HG03064 (cell line): ENCODE data around the gene RDM1.

Experiments used
- ATAC-seq: cut with Tn5 transposase; IDR thresholded peaks from one replicate; pipeline ENCODE4 v1.9.1; 2021; ENCODE audit warnings: low read depth; ENCODE audit not compliant: unreplicated experiment

RDM1 gene

GRCh38 chr17:35936063-35936462, 5.5 kb upstream of the RDM1 start:
- ATAC-seq: no peak

DNA sequence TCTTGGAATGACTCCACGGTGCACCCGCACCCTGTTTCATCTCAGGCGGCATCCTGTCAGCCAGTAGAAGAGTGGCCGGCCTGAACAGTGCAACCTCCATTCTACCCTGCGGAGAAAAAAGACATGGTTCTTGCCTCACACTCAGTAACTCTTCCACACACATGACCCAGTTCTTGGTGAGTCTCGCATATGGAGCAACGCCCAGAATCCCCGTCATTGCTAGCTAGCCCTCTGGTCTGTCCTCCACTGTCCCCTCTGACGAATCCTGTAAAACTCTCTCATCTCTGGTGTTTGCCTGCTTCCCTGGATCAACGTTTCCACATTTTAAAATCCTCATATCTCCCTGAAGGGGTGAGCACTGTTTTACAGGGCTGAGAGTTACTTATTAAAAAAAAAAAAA, 4.2 kb upstream of the RDM1 start:
- no peak for ATAC-seq

DNA sequence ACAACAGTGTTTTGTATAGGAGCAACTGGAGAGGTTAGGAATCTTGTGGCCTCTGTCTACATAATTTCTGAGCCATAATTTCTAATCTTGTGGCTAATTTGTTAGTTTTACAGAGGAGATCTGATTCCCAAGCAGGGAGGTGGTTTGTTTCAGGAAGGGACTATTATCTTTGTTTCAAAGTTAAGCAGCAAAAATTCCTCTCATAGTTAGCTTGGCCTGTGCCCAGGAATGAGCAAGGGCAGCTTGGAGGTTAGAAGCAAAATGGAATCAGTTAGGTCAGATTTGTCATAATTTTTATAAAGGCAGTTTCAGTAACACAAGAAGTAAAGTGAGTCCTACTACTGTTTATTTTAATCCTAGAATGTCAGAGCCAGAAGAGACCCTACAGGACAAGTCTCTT, 2.0 kb upstream of the RDM1 start:
- no peak for ATAC-seq

DNA sequence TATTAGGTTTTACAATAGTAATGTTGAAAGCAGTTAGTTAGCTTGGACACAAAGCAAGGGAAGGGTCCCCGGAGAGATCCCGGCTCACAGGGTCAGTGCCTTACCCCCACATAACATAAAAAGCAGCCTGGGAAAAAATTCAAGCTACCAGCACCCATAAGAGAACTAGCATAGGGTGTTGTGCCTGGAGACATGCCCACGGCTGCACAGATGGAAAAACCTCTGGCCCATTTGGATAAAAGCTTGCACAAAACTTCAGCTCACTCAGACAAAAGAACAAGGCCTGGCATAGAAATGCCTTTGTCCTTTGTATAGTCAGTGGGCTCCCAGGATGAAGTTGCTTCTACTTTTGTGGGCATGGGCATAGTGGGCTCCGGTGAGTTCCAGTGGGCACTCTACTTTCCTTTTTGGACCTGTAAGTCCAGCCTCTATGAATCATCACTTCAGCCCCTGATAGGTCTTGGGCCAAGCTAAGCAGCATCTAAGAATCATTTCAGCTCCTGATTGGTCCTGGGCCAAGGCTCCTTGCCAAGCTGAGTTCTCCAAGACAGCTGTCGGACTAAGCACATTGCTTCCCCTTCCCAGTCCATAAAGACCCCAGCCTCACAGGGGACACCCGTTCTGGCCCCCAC, 1.3 kb upstream of the RDM1 start:
- ATAC-seq: no peak

DNA sequence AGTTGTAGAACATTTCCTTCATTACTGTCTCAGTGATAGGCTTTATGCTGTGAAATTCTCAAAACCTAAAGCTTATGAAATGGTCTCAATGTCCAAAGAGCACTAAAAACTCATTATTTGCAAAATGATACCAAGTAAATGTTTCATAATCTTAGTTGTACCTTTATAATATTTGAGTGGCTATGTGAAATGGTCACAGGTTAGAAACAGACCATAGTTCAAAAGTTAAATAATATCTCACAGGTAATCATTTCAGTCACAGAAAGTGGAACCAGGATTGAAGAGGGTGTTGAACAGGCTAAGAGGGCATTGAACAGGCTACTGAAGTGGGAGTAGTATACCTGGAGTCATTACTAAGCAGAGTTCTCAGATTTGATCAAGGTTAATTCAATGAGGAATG, 2.9 kb downstream of the RDM1 start:
- no peak for ATAC-seq

DNA sequence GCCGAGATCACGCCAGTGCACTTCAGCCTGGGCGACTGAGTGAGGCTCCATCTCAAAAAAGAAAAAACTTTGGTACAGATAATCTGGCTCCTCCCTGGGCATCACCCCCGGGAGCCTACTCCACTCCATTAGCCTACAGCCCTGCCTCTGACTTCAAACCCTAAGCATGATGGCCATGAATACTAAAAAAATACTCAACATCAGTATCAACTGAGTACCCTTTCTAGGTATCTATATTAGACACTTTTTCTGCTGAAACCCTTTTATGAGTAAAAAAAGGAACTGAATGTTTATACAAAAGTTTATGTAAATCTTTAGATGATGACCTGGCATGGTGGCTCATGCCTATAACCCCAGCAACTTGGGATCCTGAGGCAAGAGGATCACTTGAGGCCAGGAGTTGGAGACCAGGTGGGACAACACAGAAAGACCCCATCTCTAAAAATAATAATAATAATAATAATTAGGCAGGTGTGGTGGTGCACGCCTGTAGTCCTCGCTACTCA, 6.9 kb downstream of the RDM1 start:
- no peak for ATAC-seq

DNA sequence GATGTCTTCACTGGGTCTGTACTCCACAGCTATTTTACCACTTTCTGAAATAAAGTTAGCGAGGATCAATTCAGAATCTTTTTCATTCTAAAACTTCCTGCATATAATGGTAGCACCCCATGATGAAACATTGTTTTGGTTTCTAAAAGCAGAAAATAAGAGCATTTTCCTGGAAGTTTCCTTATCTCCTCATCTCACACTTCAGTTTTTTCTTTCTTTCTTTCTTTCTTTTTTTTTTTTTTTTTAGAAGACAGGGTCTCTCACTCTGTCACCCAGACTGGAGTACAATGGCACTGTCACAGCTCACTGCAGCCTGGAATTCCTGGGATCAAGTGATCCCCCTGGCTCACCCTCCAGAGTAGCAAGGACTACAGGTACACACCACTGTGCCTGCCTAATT, 10.3 kb downstream of the RDM1 start:
- ATAC-seq: no peak

DNA sequence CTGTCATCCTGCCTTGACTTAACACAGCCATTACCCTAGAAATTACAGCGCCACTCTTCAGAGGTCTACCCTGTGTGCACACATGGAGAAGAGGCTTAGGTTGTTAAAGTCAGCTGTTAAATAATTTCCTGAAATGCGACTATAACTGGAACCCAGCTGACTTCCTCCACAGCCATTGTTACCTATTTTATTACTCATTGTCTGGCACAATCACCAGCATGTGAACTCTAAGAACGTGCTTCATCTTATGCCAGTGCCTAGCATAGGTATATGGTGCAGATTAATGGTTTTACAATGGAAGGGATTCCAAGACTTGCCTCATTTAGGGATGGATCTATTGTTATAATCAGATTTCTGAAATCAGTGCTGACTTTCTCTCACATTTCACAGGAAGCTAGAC, 11.9 kb downstream of the RDM1 start:
- no peak for ATAC-seq

DNA sequence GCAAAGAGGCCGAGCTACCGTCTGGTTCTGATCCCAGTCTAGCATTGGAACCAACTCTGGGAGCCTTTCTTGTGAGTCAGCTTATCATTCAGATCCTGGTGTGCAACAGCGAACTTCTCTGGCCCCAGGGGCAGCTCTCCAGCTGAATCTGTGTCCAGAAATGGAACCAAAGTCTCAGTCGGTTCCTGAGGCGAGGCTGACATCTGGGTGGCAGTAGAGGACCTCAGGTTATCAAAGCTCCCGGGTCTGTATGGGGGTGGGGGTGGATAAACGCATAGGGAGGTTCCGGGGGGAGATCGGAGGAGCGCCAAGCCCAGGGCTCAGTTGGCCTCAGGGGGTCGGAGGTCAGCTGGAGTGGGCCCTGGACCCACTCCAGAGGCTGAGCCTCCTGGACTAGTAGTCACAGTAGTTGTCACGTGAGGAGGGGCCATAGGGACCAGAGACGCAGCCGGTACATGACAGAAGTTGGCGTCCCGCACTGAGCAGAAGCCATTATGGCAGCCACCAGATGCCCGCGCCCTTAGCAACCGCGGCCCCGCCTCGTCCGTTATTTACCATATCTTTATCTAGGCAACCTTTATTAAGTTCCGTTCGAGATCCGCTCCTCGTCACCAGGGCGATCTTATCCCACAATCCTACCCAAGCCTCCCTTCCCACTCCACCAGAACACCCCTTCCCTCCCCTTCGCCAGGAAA, 12.9 kb downstream of the RDM1 start:
- ATAC-seq: no peak

GRCh38 chr17:35915153-35915964, 15.2 kb downstream of the RDM1 start:
- ATAC-seq: no peak

- ATAC-seq: no peak
Measured at GRCh38 chr17:35914354-35914753, 16.2 kb downstream of the RDM1 start.

GRCh38 chr17:35913609-35914008, 17.0 kb downstream of the RDM1 start:
- no peak for ATAC-seq

DNA sequence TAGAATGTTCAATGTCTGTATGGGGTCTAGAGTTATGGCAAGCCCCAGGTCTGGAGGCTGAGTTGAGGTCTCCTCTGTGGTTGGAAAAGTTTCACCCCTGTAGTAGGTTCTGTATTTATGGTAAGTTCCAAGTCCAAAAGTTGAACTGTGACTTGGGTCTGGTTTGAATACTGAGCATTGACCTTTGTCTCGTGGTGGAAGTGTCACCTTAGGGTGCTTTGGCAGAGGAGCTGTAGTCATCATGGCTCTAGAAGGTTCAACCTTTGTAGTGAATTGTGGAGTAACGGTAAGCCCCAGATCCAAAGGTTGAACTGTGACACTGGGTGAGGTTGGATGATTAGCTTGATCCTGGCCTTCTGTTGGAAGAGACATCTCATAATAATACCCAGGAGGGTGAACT, 17.6 kb downstream of the RDM1 start:
- no peak for ATAC-seq

GRCh38 chr17:35912339-35912912, 18.1 kb downstream of the RDM1 start:
- ATAC-seq: no peak

DNA sequence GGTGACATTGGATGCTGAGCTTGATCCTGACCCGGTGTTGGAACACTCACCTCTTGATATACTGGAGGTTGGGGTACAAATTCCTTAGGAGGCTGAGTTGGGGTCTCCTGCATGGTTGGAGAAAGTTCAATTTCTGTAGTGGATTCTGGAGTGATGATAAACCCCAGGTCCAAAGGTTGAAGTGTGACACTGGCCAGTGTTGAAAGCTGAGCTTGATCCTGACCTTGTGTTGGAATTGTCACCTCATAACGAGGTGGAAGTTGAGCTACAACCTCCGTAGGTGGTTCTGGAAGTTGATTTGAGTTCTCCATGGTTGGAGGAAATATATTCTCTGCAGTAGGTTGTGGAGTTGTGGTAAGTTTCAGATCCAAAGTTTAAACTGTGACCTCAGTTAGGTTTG, 21.2 kb downstream of the RDM1 start:
- no peak for ATAC-seq

DNA sequence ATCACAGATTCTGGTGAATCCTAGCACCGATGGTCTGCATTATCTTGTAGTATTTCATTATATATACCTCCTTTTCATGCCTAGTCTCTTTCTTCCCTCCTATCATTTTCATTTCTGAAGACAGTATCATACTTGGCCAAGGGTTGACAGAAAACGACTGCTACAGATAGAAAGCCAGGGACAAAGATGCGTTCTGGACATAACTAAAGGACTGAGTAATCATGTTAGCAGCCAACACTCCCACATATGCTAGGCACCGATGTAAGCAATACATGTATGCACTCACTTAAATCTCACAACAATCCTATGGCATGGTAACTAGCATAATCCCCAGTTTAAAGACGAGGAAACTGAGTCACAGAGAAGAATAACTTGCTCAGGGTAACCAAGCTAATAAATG, 22.9 kb downstream of the RDM1 start:
- ATAC-seq: no peak

DNA sequence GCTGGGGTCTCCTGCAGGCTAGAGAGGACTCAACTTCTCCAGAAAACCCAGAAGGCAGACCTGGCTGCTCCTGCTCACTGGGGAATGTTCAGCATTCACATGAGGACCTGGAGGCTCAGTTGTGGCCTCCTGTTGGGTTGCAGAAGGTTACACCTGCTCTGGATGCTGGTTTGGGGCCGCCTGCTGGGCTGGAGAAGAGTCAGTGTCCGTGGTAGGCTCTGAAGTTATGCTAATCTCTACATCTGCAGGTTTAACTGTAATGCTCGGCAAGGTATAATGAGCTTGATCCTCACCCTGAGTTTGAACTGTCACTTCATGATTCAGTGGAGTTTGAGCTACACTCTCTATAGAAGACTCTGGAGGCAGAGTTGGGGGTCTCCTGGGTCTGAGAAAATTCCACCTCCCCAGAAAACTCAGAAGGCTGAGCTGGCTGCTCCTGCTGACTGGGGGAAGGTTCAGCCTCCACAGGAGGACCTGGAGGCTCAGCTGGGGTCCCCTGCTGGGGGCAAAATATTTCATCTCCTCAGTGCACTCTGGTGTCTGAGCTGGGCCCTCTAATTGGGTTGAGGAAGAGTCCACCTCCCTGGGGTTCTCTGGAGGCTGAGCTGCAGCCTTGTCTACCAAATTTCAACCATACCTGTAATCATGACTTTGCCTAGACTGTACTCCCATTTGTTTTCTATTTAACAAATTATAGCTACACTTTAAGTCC, 23.5 kb downstream of the RDM1 start:
- ATAC-seq: no peak

DNA sequence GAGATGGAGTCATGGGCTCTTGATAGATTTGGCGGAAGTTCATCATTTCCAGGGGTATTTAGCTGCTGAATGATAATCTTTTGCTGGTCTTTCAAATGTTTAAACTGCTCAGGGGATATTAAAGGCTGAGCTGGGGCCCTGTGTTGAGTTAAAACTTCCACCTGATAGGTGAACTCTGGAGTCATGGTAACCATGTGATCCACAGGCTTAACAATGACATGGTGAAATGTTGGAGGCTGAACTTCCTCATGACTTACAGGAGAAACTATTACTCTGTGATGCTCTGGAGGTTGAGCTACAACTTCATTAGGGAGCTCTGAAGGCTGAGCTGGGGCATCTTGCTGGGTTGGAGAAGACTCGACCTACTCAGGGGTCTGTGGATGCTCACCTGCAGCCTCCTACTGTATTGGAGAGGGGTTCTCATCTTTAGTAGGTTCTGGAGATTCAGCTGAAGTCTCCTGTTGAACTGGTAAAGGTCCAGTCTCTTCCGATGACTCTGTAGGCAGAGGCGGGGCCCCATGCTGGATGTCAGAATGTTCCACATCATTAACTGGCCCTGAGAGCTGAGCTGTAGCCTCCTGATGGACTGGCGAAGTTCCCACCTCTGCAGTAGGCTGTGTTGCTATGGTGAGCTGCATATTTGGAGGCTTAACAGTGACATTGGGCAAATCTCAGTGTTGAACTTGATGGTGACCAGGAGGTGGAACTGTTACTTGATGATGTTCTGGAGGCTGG, 24.2 kb downstream of the RDM1 start:
- no peak for ATAC-seq

DNA sequence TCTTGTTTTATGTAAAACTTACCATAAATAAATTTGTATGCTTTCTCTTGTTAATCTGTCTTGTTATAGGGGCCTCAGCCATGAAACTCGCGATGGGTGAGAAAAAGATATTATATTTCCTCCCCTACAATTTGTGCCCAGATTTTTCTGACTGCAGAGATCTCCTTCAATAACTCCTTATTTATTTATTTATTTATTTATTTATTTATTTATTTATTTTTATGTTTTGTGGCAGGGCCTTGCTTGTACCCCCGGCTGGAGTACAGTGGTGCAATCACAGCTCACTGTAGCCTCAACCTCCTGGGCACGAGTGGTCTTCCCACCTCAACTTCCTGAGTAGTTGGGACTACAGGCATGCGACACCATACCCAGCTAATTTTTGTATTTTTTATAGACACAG, 27.1 kb downstream of the RDM1 start:
- ATAC-seq: no peak

- ATAC-seq: no peak
Measured at GRCh38 chr17:35901631-35902175, 28.9 kb downstream of the RDM1 start.
